Astrocyte of the spinal cord (primary cell): ENCODE results near the gene FLT3.

Experiments used
- DNase-seq: peaks from one replicate; pipeline ENCODE4 v3.0.0; 2011; ENCODE audit warnings: low read depth, low spot score
- H3K4me3 ChIP-seq: 2 replicates; pipeline ENCODE4 v1.5.1; 2011; ENCODE audit warnings: low read depth, mild to moderate bottlenecking, low read length, moderate library complexity
- in situ Hi-C: cut with HindIII; loops from 2 replicates; pipeline ENCODE4 v1.10.0; 2017; ENCODE audit warnings: low sequenced_read_pairs
- TF ChIP-seq, protein P1 (sequence below): IDR thresholded peaks from 2 replicates; pipeline ENCODE4 v1.5.1; 2012; ENCODE audit warnings: low read depth, mild to moderate bottlenecking, low read length, inconsistent platforms

The FLT3 gene

DNA sequence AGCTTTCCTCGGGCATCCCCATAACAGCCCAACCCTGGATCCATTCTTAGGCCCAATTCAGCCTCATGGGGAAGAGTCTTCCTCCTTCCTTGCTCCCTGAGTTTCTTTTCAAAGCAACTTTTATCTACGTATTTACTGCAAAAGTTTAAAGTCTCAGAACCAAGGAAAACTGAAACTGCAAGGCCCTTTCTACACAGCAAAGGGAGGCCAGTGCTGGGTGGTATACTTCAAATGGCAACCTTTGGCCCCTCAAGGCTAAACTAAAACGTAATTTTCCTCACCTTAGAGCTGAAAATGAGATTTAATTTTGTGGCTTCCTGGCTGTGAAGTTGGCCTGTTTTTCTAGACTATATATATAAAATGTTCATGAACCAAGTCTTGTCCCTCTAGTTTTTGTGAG lies 136.9 kb downstream of the FLT3 start:
- TF ChIP-seq, protein P1, sequence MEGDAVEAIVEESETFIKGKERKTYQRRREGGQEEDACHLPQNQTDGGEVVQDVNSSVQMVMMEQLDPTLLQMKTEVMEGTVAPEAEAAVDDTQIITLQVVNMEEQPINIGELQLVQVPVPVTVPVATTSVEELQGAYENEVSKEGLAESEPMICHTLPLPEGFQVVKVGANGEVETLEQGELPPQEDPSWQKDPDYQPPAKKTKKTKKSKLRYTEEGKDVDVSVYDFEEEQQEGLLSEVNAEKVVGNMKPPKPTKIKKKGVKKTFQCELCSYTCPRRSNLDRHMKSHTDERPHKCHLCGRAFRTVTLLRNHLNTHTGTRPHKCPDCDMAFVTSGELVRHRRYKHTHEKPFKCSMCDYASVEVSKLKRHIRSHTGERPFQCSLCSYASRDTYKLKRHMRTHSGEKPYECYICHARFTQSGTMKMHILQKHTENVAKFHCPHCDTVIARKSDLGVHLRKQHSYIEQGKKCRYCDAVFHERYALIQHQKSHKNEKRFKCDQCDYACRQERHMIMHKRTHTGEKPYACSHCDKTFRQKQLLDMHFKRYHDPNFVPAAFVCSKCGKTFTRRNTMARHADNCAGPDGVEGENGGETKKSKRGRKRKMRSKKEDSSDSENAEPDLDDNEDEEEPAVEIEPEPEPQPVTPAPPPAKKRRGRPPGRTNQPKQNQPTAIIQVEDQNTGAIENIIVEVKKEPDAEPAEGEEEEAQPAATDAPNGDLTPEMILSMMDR = no peak
- DNase-seq = no peak
- no peak overlapping the region for H3K4me3 ChIP-seq
- in situ Hi-C loops = no loop called here

DNA sequence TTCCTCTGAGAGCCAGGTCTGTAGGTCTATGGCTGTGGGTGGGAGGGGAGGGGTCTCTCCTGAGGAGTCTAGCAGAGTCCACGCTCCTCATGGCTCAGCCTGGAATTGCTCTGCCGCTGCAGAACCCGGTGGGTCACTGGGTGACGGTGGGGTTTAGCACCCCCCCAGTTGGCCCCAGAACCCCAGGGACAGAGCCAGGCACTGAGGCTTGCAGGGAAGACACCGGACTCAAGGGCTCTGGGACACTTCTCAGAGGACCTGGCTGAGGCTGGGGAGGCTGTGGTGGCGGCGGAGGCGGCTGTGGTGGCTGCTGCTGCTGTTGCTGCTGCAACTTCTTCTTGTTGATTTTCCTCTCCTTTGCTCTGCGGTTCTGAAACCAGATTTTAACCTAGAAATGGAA lies 137.4 kb downstream of the FLT3 start:
- TF ChIP-seq, protein P1 = no peak
- in situ Hi-C loops = no loop called here
- no peak for DNase-seq
- no peak overlapping the region for H3K4me3 ChIP-seq

DNA sequence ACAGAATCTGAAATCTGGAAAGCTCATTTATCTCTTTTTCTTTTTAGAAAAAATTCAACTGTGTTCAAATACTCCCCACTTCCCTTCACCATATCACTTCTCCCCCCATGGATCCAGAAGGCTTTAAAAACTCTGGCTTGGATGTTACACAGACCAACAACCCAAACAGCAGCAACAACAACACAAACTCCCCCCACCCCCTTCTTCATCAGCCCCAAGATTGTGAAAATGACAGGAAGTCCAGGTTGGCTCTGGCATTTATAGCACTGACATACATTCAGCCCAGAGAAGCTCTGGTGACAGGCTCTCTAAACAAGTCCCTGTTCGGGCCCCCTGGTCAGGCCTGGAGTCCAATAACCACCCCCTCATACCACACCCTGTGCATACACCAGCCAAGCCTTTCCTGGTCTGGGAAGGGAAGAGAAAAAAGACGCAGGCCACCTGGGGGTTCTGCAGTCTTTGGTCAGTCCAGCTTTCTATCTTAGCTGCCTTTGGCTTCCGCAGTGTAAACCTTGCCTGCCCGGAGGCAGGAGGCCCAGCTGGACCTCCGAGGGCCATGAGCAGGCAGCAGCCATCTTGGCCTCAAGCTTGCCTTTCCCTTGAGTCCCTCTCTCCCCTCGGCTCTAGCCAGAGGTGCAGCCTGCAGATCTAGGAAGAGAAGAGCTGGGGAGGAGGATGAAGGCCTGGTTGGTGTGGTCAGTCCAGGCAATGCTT lies 138.1 kb downstream of the FLT3 start:
- no peak for DNase-seq
- in situ Hi-C loops = no loop called here
- TF ChIP-seq, protein P1 = no peak
- H3K4me3 ChIP-seq = no peak overlapping the region

DNA sequence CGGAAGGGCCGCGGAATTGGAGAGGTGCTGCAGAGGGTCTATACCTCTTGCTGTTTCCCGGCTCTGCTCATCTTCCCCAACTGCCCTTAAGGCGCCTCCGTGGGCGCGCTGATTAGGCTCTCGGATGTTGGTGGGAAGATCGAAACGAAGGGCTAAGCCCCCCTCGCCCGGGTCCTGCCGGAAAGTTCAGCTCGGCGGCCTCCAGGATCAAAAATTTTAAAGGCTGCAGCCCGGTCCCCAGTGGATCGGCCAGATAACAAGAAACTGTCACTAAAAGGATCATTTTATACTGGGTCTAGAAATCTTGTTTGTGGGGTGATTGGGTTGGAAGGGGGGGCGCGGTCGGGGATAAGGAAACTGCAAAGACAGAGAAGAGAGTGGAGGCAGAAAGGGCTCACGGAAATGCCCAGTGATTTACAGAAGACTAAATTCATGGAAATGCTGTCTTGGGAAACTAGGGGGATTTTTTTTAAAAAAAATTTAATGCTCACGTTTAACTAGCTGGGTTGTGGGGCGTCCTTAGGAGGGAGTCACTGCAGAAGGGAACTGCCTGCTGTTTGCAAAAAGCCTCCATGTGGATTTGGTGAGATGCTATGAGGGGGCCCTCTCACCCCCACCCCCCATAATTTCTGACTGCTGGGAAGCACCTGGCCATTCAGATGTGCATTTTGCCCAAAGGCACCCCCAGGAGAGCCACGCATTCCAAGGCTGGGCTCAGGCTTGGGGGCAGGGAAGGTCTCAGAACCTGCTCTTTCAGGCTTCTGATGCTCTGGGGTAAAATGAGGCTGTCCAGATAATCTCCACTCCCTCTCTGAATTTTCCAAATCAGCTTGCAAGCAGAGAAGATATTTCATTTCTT lies 138.9 kb downstream of the FLT3 start:
- in situ Hi-C loops = no loop called here
- TF ChIP-seq, protein P1 = no peak
- H3K4me3 ChIP-seq = no peak overlapping the region
- DNase-seq = no peak

DNA sequence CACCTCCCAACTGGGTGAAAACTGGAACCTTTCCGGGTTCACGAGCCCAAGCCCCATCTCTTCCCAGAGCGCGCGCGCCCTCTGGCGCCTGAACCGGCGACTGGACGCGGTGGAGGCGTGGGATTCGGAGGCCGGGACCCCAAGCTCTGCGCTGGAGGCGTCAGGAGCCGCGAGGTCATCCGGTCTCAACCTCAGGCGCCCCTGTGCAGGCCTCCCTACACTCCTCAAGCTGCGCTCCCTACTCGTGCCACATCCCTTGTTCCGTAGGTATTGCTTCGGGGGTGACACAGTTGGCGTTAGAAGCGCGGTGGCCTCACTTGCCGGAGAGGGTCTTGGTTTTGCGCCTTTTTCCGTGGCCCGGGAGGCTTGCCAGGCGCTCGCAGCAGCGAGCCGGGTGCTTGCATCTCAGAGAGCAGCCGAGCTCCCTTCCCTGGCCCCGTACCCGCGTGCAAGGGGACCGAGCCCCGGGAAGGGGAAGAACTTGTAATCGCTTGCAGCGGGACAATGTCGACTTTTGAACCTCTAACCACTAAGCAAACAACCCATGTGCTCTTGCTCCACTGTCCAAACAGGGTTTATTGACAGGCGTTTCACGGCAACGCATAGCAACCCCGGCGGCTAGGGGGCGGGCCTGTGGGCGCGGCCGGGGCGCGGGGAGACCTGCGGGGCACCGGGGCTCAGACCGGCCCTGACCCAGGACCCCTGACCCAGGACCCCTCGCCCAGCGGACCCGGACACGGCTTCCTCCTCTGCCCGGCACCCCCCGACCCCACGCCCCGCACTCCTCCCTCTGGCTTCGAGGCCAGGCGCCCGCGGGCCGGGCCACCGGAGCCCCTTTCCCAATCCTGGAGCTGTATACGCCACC lies 139.8 kb downstream of the FLT3 start:
- in situ Hi-C loops = no loop called here
- DNase-seq = no peak
- no peak overlapping the region for H3K4me3 ChIP-seq
- TF ChIP-seq, protein P1 = peak; percentile 37

DNA sequence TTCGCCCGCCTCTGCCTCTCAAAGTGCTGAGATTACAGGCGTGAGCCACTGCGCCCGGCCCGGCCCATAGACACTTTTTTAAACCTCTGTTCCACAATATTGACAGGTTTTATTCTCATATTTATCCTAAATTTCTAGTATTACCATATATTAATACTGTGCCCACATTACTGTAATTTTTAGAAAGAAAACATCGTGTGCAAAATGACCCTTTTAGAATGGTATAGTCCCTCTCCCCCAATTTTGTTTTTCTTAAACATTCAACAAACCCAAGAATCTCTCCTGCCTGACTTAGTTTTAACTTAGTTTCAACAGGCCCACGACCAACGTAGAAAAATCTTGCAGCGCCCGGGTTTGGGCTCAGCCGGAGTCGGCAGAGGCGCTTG lies 140.4 kb downstream of the FLT3 start:
- no peak for DNase-seq
- in situ Hi-C loops = no loop called here
- no peak overlapping the region for H3K4me3 ChIP-seq
- TF ChIP-seq, protein P1 = no peak
